Skeletal muscle cell (primary cell): ENCODE measurements around the gene GPRC6A.

ENCODE experiments used
- DNase-seq: peaks from one replicate; pipeline ENCODE4 v3.0.0-alpha.2; 2010; ENCODE audit warnings: low read depth
- H3K4me3 ChIP-seq: 2 replicates; pipeline ENCODE4 v1.5.1; 2011; ENCODE audit warnings: low read depth, mild to moderate bottlenecking, control low read depth, low read length, moderate library complexity

GPRC6A gene

GRCh38 chr6:116799945-116800344 lies 28.9 kb downstream of the GPRC6A start:
- H3K4me3 ChIP-seq, result no peak overlapping the region
- DNase-seq, result no peak

- DNase-seq, result no peak
- H3K4me3 ChIP-seq, result no peak overlapping the region
Observed at GRCh38 chr6:116797585-116797984, 31.3 kb downstream of the GPRC6A start.

- no peak overlapping the region for H3K4me3 ChIP-seq
- no peak for DNase-seq
Observed at GRCh38 chr6:116793224-116793623, 35.7 kb downstream of the GPRC6A start.

GRCh38 chr6:116783852-116784251 lies 45.0 kb downstream of the GPRC6A start:
- DNase-seq, result no peak

GRCh38 chr6:116779573-116780164 lies 49.2 kb downstream of the GPRC6A start:
- no peak overlapping the region for H3K4me3 ChIP-seq
- DNase-seq, result no peak

More at GRCh38 chr6:116783852-116784251, 45.0 kb downstream of the GPRC6A start:
- H3K4me3 ChIP-seq, result no peak overlapping the region

- H3K4me3 ChIP-seq, result no peak overlapping the region
- no peak for DNase-seq
Observed at GRCh38 chr6:116773886-116774285, 55.0 kb downstream of the GPRC6A start.

- no peak overlapping the region for H3K4me3 ChIP-seq
- DNase-seq, result no peak
Observed at GRCh38 chr6:116772450-116772849, 56.4 kb downstream of the GPRC6A start.

- DNase-seq, result no peak
- no peak overlapping the region for H3K4me3 ChIP-seq
Observed at GRCh38 chr6:116767715-116768114, 61.2 kb downstream of the GPRC6A start.

- no peak overlapping the region for H3K4me3 ChIP-seq
- no peak for DNase-seq
Observed at GRCh38 chr6:116766506-116767176, 62.2 kb downstream of the GPRC6A start.

- DNase-seq, result no peak
- peak within 1 kb of the TSS; percentile 54 for H3K4me3 ChIP-seq
Observed at GRCh38 chr6:116764961-116765841, 63.7 kb downstream of the GPRC6A start, which contains the start of gene FAM162B. Gene FAM162B, minus strand, starts transcription at chr6:116765719. Its CDS starts 143 bp downstream, at chr6:116765576.

- peak overlapping the region; percentile 54 for H3K4me3 ChIP-seq
- no peak for DNase-seq
Observed at GRCh38 chr6:116764629-116764960, 64.3 kb downstream of the GPRC6A start.

GRCh38 chr6:116763906-116764628 lies 64.8 kb downstream of the GPRC6A start:
- peak overlapping the region; percentile 54 for H3K4me3 ChIP-seq
- no peak for DNase-seq

- DNase-seq, result no peak
- no peak overlapping the region for H3K4me3 ChIP-seq
Observed at GRCh38 chr6:116763048-116763447, 65.8 kb downstream of the GPRC6A start.

- no peak overlapping the region for H3K4me3 ChIP-seq
- no peak for DNase-seq
Observed at GRCh38 chr6:116762235-116762634, 66.6 kb downstream of the GPRC6A start.

GRCh38 chr6:116761779-116762178 lies 67.1 kb downstream of the GPRC6A start:
- H3K4me3 ChIP-seq, result no peak overlapping the region
- no peak for DNase-seq

- DNase-seq, result no peak
- no peak overlapping the region for H3K4me3 ChIP-seq
Observed at GRCh38 chr6:116745176-116745575, 83.7 kb downstream of the GPRC6A start.
